Adrenal gland (tissue), 5 donors: ENCODE data around the gene SLC38A1.

Experiments
- CTCF ChIP-seq, 6 experiments: fragments of 450-650 bp in 4 of 6; fragments of 200-600 bp in 2 of 6; sonication (generic) in 1 of 6; IDR thresholded peaks; 1 replicate in 5 of 6; 2 replicates in 1 of 6; pipeline versions ENCODE4 v1.5.1 to v1.8.0; 2016 to 2021; ENCODE audit warnings: antibody characterized with exemption in 6 of 6, mild to moderate bottlenecking in 2 of 6, moderate library complexity in 1 of 6
- POLR2A ChIP-seq, 2 donors: fragments of 450-650 bp; IDR thresholded peaks; one replicate each; pipeline ENCODE4 v1.6.1; 2017; ENCODE audit warnings: antibody characterized with exemption in 2 of 2, mild to moderate bottlenecking in 2 of 2, moderate library complexity in 1 of 2
- donor health status: DM: no; HTN: no; CAD: no.

GRCh38 chr12:46209914-46210872, 58.6 kb downstream of the SLC38A1 start:
- TF ChIP-seq CTCF (IDR thresholded peaks at IDR 0.05): no peak
- no peak for TF ChIP-seq POLR2A (IDR thresholded peaks at IDR 0.05)
